HepG2 (cell line): ENCODE results near the gene EI24. TPM values are rescaled to one million over a fixed set of nuclear protein-coding genes. Genes with fewer than 3 reads are reported as not detected.
A peak's percentile ranks its signal among the peaks of the same experiment; 100 is the strongest.

Experiments used
- HNF1A ChIP-seq, 2 experiments: sonication (generic) in 1 of 2; formaldehyde crosslinking in 1 of 2; IDR thresholded peaks; 2 replicates each; pipeline versions ENCODE4 v1.4.0 to v1.6.1; 2016 to 2020; ENCODE audit warnings: borderline replicate concordance in 1 of 2, low read depth in 1 of 2, mild to moderate bottlenecking in 1 of 2, missing genetic modification reagents in 1 of 2
- MIER3 ChIP-seq: IDR thresholded peaks from 2 replicates; pipeline ENCODE4 v1.6.1; 2016; ENCODE audit warnings: missing compliant biosample characterization, borderline replicate concordance
- MYC ChIP-seq: sonication (generic); formaldehyde crosslinking; IDR thresholded peaks from 2 replicates; pipeline ENCODE4 v1.9.0; 2021; ENCODE audit warnings: missing genetic modification reagents, borderline replicate concordance
- NR2F2 ChIP-seq: IDR thresholded peaks from 2 replicates; pipeline ENCODE4 v1.6.1; 2012; ENCODE audit warnings: low read depth, inconsistent platforms, borderline replicate concordance
- PRMT3 ChIP-seq: sonication (generic); formaldehyde crosslinking; IDR thresholded peaks from 2 replicates; pipeline ENCODE4 v1.8.1; 2022; ENCODE audit warnings: low read depth, mild to moderate bottlenecking, moderate library complexity, missing genetic modification reagents, borderline replicate concordance
- TFDP1 ChIP-seq: IDR thresholded peaks from 2 replicates; pipeline ENCODE4 v1.6.1; 2016; ENCODE audit warnings: missing compliant biosample characterization, missing genetic modification reagents, borderline replicate concordance
- ZBED4 ChIP-seq: sonication (generic); formaldehyde crosslinking; IDR thresholded peaks from 2 replicates; pipeline ENCODE4 v1.4.0; 2020; ENCODE audit warnings: missing genetic modification reagents, borderline replicate concordance
- ZFP41 ChIP-seq: sonication (generic); formaldehyde crosslinking; IDR thresholded peaks from 2 replicates; pipeline ENCODE4 v1.4.0; 2020; ENCODE audit warnings: mild to moderate bottlenecking, missing genetic modification reagents, borderline replicate concordance
- ZKSCAN5 ChIP-seq: sonication (generic); formaldehyde crosslinking; IDR thresholded peaks from 2 replicates; pipeline ENCODE4 v1.5.1; 2020; ENCODE audit warnings: mild to moderate bottlenecking, missing genetic modification reagents
- ZMYM4 ChIP-seq: sonication (generic); formaldehyde crosslinking; IDR thresholded peaks from 2 replicates; pipeline ENCODE4 v1.8.1; 2023; ENCODE audit warnings: mild to moderate bottlenecking, missing genetic modification reagents
- ZNF230 ChIP-seq: sonication (generic); formaldehyde crosslinking; IDR thresholded peaks from 2 replicates; pipeline ENCODE4 v1.4.0; 2020; ENCODE audit warnings: mild to moderate bottlenecking, missing genetic modification reagents
- ZNF552 ChIP-seq: sonication (generic); formaldehyde crosslinking; IDR thresholded peaks from 2 replicates; pipeline ENCODE4 v1.9.0; 2022; ENCODE audit warnings: missing genetic modification reagents, mild to moderate bottlenecking, borderline replicate concordance
- ZNF564 ChIP-seq: sonication (generic); formaldehyde crosslinking; IDR thresholded peaks from 2 replicates; pipeline ENCODE4 v1.8.1; 2023; ENCODE audit warnings: mild to moderate bottlenecking, missing genetic modification reagents
- polyA plus RNA-seq, 8 experiments: library from polyadenylated mRNA; depleted of rRNA in 3 of 8; stranded (reverse) in 7 of 8; unstranded in 1 of 8; fragments of >200 nt; fragmentation: Illumina TruSeq in 4 of 8; extraction: Trizol in 4 of 8; gene quantifications; 2 replicates each; pipeline versions ENCODE4 v1.2.1 to v1.2.3, GENCODE V29; 2011 to 2016; ENCODE audit warnings: low read depth in 4 of 8, missing spikeins in 1 of 8, mixed read lengths in 1 of 8; ENCODE audit not compliant: insufficient read depth in 1 of 8
- total RNA-seq, 5 experiments: library from RNA; depleted of rRNA; stranded (reverse); fragments of >200 nt; fragmentation: Illumina TruSeq; extraction: Trizol; gene quantifications; 2 replicates each; pipeline ENCODE4 v1.2.3, GENCODE V29; 2016; ENCODE audit warnings: low read depth in 1 of 5
- TF ChIP-seq, protein P1 (sequence below): sonication (generic); formaldehyde crosslinking; IDR thresholded peaks from 2 replicates; pipeline ENCODE4 v1.8.0; 2022; ENCODE audit warnings: mild to moderate bottlenecking, missing genetic modification reagents, moderate library complexity
- TF ChIP-seq, protein P2 (sequence below): sonication (generic); formaldehyde crosslinking; IDR thresholded peaks from 2 replicates; pipeline ENCODE4 v1.8.0; 2022; ENCODE audit warnings: mild to moderate bottlenecking, missing genetic modification reagents, borderline replicate concordance

EI24 gene
- total and polyA plus RNA-seq, 2 of the 13 experiments (the other 11 are each of a cell fraction or from before 2014, with no cell fraction given) = 84.7 to 126 TPM

DNA sequence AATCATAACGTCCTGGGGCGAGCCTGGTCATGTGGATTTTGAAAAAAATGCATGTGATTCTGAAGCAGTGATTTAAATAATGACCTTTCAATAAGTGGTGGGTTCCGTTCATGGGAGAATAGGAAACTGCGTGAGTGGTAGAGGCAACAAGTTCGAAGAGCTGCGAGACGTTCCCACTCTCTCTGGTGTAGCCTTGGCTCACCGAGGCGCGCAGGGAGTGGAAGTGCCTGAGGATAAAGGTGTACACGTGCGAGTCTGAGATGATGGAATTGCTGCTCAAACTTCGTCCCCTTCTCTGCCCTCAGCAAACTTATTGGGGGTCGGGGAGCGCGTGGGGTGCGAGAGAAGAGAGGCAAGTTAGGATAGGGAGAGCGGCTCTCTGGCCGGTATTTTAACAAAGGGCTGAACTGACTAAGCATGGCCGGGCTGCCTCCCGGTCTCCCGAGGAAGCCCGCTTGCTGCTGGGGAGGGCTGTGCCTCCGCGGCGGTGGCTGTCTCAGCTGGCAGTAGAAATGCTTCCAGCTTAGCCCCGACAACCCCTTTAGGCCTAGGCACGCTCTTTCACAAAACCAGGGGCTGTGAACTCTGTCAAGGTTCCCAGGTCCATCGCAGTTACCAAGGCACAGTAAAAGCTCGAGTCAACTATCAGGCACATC is 22.5 kb downstream of the EI24 start (continued):
- TF ChIP-seq TFDP1 (CRISPR knock-in tag) (no peak), HNF1A (IDR thresholded peaks at IDR 0.05; ENCODE audit: low read depth) (no peak), HNF1A (CRISPR knock-in tag; IDR thresholded peaks at IDR 0.05; ENCODE audit: borderline replicate concordance) (no peak), NR2F2 (peak; percentile 58; the same call in 1 of the 2 replicates), ZKSCAN5 (CRISPR knock-in tag) (no peak), ZMYM4 (CRISPR knock-in tag) (no peak), PRMT3 (no peak), ZFP41 (0 out of 2 replicates have a peak, but pooled peaks have one; percentile 30), ZBED4 (CRISPR knock-in tag) (no peak), MIER3 (CRISPR knock-in tag) (no peak), MYC (CRISPR knock-in tag) (peak; percentile 41; the same call in 1 of the 2 replicates), ZNF230 (CRISPR knock-in tag) (peak; percentile 53; the same call in 1 of the 2 replicates), ZNF552 (CRISPR knock-in tag) (no peak), ZNF564 (0 out of 2 replicates have a peak, but pooled peaks have one; percentile 15)
- TF ChIP-seq, protein P1, sequence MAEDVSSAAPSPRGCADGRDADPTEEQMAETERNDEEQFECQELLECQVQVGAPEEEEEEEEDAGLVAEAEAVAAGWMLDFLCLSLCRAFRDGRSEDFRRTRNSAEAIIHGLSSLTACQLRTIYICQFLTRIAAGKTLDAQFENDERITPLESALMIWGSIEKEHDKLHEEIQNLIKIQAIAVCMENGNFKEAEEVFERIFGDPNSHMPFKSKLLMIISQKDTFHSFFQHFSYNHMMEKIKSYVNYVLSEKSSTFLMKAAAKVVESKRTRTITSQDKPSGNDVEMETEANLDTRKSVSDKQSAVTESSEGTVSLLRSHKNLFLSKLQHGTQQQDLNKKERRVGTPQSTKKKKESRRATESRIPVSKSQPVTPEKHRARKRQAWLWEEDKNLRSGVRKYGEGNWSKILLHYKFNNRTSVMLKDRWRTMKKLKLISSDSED (CRISPR knock-in tag) = no peak
- TF ChIP-seq, protein P2, sequence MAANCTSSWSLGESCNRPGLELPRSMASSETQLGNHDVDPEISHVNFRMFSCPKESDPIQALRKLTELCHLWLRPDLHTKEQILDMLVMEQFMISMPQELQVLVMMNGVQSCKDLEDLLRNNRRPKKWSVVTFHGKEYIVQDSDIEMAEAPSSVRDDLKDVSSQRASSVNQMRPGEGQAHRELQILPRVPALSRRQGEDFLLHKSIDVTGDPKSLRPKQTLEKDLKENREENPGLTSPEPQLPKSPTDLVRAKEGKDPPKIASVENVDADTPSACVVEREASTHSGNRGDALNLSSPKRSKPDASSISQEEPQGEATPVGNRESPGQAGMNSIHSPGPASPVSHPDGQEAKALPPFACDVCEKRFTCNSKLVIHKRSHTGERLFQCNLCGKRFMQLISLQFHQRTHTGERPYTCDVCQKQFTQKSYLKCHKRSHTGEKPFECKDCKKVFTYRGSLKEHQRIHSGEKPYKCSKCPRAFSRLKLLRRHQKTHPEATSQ (CRISPR knock-in tag) = 0 out of 2 replicates have a peak, but pooled peaks have one; percentile 34
